HFFc6 (cell line): ENCODE results near the gene RSKR. TPM values are rescaled to one million over a fixed set of nuclear protein-coding genes. Genes with fewer than 3 reads are reported as not detected.

Experiments
- DNase-seq: peaks from one replicate; pipeline ENCODE4 v3.0.0-alpha.2; 2018
- H3K27ac Mint-ChIP-seq: 2 replicates; pipeline ENCODE4 v1.8.0; 2020; ENCODE audit warnings: mild to moderate bottlenecking, mixed read lengths
- H3K27me3 Mint-ChIP-seq: 2 replicates; pipeline ENCODE4 v1.8.0; 2021; ENCODE audit warnings: mild to moderate bottlenecking, moderate library complexity, mixed read lengths; ENCODE audit not compliant: insufficient read depth
- H3K36me3 Mint-ChIP-seq: 2 replicates; pipeline ENCODE4 v1.8.0; 2021; ENCODE audit warnings: low read depth, mixed read lengths
- H3K4me1 Mint-ChIP-seq: 2 replicates; pipeline ENCODE4 v1.8.0; 2020; ENCODE audit warnings: low read depth, mixed read lengths
- H3K4me3 Mint-ChIP-seq: 2 replicates; pipeline ENCODE4 v1.8.0; 2020; ENCODE audit warnings: mild to moderate bottlenecking, moderate library complexity, mixed read lengths
- H3K9me3 Mint-ChIP-seq: 2 replicates; pipeline ENCODE4 v1.8.0; 2020; ENCODE audit warnings: mild to moderate bottlenecking, mixed read lengths
- total RNA-seq, 6 experiments: library from RNA; stranded (reverse); fragmentation: NEBNext Ultra II Directional; extraction: Animal tissue kit (Norgen Biotek cat#: 25700); gene quantifications; 2 replicates in 1 of 6; 3 replicates in 5 of 6; pipeline ENCODE4 v1.2.3, GENCODE V29; 2021
- TF ChIP-seq, protein P1 (sequence below): fragments of 200-600 bp; sonication (generic); IDR thresholded peaks from 2 replicates; pipeline ENCODE4 v1.5.0; 2021; ENCODE audit warnings: antibody characterized with exemption, mild to moderate bottlenecking

Gene RSKR
- total RNA-seq, 6 experiments from 2014 or later: 3.2 to 4.3 (median 3.5) TPM

GRCh38 chr17:28574526-28574925 lies 39.5 kb downstream of the RSKR start:
- peaks cover 4% of the 10 kb centered on the region; the same call in 1 of the 2 replicates for H3K36me3 Mint-ChIP-seq
- no peaks in the 10 kb centered on the region for H3K9me3 Mint-ChIP-seq
- H3K4me3 Mint-ChIP-seq: no peak overlapping the region
- TF ChIP-seq, protein P1, sequence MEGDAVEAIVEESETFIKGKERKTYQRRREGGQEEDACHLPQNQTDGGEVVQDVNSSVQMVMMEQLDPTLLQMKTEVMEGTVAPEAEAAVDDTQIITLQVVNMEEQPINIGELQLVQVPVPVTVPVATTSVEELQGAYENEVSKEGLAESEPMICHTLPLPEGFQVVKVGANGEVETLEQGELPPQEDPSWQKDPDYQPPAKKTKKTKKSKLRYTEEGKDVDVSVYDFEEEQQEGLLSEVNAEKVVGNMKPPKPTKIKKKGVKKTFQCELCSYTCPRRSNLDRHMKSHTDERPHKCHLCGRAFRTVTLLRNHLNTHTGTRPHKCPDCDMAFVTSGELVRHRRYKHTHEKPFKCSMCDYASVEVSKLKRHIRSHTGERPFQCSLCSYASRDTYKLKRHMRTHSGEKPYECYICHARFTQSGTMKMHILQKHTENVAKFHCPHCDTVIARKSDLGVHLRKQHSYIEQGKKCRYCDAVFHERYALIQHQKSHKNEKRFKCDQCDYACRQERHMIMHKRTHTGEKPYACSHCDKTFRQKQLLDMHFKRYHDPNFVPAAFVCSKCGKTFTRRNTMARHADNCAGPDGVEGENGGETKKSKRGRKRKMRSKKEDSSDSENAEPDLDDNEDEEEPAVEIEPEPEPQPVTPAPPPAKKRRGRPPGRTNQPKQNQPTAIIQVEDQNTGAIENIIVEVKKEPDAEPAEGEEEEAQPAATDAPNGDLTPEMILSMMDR: peak; percentile 57
- peaks cover 40% of the 10 kb centered on the region for H3K4me1 Mint-ChIP-seq
- no peak overlapping the region for H3K27ac Mint-ChIP-seq
- H3K27me3 Mint-ChIP-seq: peaks cover 3% of the 10 kb centered on the region
- DNase-seq: no peak

DNA sequence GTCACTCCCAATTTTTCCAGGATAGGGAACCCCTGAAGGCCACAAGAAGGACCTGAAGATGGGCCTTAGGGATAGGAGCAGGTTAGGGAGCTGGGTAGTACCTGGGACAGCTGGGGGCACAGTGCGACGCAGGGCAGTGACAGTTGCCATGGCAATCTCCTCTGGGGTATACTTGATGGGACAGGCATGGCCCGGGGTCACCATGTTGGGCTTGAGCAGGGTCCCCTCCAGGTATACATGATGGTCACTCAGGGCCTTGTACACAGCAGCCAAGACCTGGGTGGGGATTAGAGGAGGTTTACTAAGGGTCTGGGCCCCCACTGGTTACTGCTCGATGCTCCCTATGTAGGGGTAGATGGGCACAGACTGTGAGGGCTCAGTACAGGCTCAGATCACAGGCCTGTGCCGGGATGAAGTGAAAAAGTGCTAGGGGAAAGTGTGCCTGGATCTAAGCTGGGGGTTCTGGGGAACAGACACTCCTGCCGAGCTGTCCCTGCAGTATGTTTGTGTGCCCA lies 40.0 kb downstream of the RSKR start:
- peaks cover 3% of the 10 kb centered on the region for H3K27me3 Mint-ChIP-seq
- H3K9me3 Mint-ChIP-seq: no peaks in the 10 kb centered on the region
- no peak overlapping the region for H3K4me3 Mint-ChIP-seq
- TF ChIP-seq, protein P1: no peak
- H3K4me1 Mint-ChIP-seq: peaks cover 44% of the 10 kb centered on the region
- H3K27ac Mint-ChIP-seq: no peak overlapping the region
- no peak for DNase-seq
- H3K36me3 Mint-ChIP-seq: peaks cover under 1% of the 10 kb centered on the region; the same call in 1 of the 2 replicates

GRCh38 chr17:28573521-28573920 lies 40.5 kb downstream of the RSKR start:
- peaks cover 44% of the 10 kb centered on the region for H3K4me1 Mint-ChIP-seq
- DNase-seq: no peak
- no peak overlapping the region for H3K4me3 Mint-ChIP-seq
- H3K27me3 Mint-ChIP-seq: peaks cover 3% of the 10 kb centered on the region
- TF ChIP-seq, protein P1: no peak
- no peaks in the 10 kb centered on the region; the same call in 1 of the 2 replicates for H3K36me3 Mint-ChIP-seq
- H3K9me3 Mint-ChIP-seq: no peaks in the 10 kb centered on the region
- no peak overlapping the region for H3K27ac Mint-ChIP-seq

DNA sequence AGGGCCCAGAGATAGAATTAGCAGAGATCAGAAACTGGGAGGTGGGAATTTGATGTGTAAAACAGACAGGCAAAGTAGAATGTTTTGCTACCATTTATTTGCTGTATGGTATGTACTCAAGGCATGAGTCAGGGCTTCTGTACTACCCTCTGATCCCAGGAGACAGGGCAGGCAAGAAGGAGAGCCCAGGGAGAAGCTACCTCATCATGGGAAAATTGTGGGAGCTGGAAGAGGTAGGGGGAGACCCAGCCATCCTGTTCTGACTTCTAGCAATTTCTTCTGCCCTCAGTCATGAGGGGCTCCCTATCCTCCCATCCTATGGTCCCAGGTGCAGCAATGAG lies 41.0 kb downstream of the RSKR start:
- TF ChIP-seq, protein P1: no peak
- Mint-ChIP-seq H3K27ac (no peak overlapping the region), H3K27me3 (peaks cover 3% of the 10 kb centered on the region; the same call in 1 of the 2 replicates), H3K9me3 (no peaks in the 10 kb centered on the region), H3K4me1 (peaks cover 44% of the 10 kb centered on the region), H3K36me3 (no peaks in the 10 kb centered on the region; the same call in none of the 2 replicates), H3K4me3 (no peak overlapping the region)
- DNase-seq: no peak

- no peak overlapping the region; the same call in 1 of the 2 replicates for H3K27ac Mint-ChIP-seq
- peak overlapping the region; percentile 97 for H3K4me3 Mint-ChIP-seq
- TF ChIP-seq, protein P1: no peak
- H3K9me3 Mint-ChIP-seq: no peaks in the 10 kb centered on the region
- no peak for DNase-seq
- H3K27me3 Mint-ChIP-seq: peaks cover 3% of the 10 kb centered on the region; the same call in 1 of the 2 replicates
- peaks cover 45% of the 10 kb centered on the region for H3K4me1 Mint-ChIP-seq
- H3K36me3 Mint-ChIP-seq: peaks cover 6% of the 10 kb centered on the region
Measured at GRCh38 chr17:28572259-28573039, 41.5 kb downstream of the RSKR start.
